Loucy (cell line): Measurements from ENCODE around the gene MEIS3.

Source experiments
- CTCF ChIP-seq: fragments of 200-600 bp; sonication (generic); conservative IDR thresholded peaks from 2 replicates; pipeline ENCODE4 v1.5.1; 2014; ENCODE audit warnings: mild to moderate bottlenecking, antibody characterized with exemption, low read length
- EZH2phosphoT487 ChIP-seq: fragments of 200-600 bp; IDR thresholded peaks from 2 replicates; pipeline ENCODE4 v1.6.1; 2018; ENCODE audit warnings: antibody characterized with exemption, mild to moderate bottlenecking, moderate library complexity, borderline replicate concordance

- TF ChIP-seq CTCF (no peak), EZH2phosphoT487 (no peak)
Measured at GRCh38 chr19:47370045-47370611, 49.2 kb downstream of the MEIS3 start.
